Measurements from ENCODE around the gene SORCS1. TPM values are rescaled to one million over a fixed set of nuclear protein-coding genes. Genes with fewer than 3 reads are reported as not detected.

The SORCS1 gene
- total and polyA plus RNA-seq, 9 donors, result 0.05 to 2.4 (median 1.0) TPM

- no peaks in the 10 kb centered on the region for H3K36me3 ChIP-seq
- no peaks in the 10 kb centered on the region for H3K27me3 ChIP-seq
- intact Hi-C loops (cut with DNase I), result no loop called here
- H3K9me3 ChIP-seq, result no peaks in the 10 kb centered on the region
- H3K4me3 ChIP-seq, result no peak overlapping the region
- WGBS, 3 donors, result 68 to 77% (median 77%) methylated on average over 3 of the region's 3 CpGs
- H3K27ac ChIP-seq, result no peak overlapping the region
- TF ChIP-seq POLR2A (IDR thresholded peaks at IDR 0.05), result no peak
- no peak for TF ChIP-seq EP300 (IDR thresholded peaks at IDR 0.05)
- TF ChIP-seq CTCF (IDR thresholded peaks at IDR 0.05), result no peak
- no peaks in the 10 kb centered on the region for H3K4me1 ChIP-seq (ENCODE audit: insufficient read depth)
- no peak for DNase-seq
Observed at GRCh38 chr10:106815427-106816043, 349.0 kb downstream of the SORCS1 start.

GRCh38 chr10:106804992-106805582, 359.4 kb downstream of the SORCS1 start:
- DNase-seq, result no peak
- Histone ChIP-seq H3K36me3 (no peaks in the 10 kb centered on the region), H3K4me3 (no peak overlapping the region), H3K4me1 (ENCODE audit: insufficient read depth) (no peaks in the 10 kb centered on the region), H3K27ac (no peak overlapping the region), H3K27me3 (no peaks in the 10 kb centered on the region), H3K9me3 (no peaks in the 10 kb centered on the region)
- intact Hi-C loops (cut with DNase I), result no loop called here
- TF ChIP-seq CTCF (IDR thresholded peaks at IDR 0.05) (no peak), EP300 (IDR thresholded peaks at IDR 0.05) (no peak), POLR2A (IDR thresholded peaks at IDR 0.05) (no peak)
- WGBS, 3 donors, result 55 to 89% (median 86%) methylated on average over 1 of the region's 1 CpG

GRCh38 chr10:106802949-106803348, 361.6 kb downstream of the SORCS1 start:
- Histone ChIP-seq H3K27ac (no peak overlapping the region), H3K9me3 (no peaks in the 10 kb centered on the region), H3K27me3 (no peaks in the 10 kb centered on the region), H3K4me3 (no peak overlapping the region), H3K4me1 (ENCODE audit: insufficient read depth) (no peaks in the 10 kb centered on the region), H3K36me3 (no peaks in the 10 kb centered on the region)
- intact Hi-C loops (cut with DNase I), result no loop called here
- TF ChIP-seq CTCF (IDR thresholded peaks at IDR 0.05), result no peak
- no peak for DNase-seq
- 86 to 92% (median 89%) methylated on average over 4 of the region's 4 CpGs for WGBS, 3 donors

- H3K36me3 ChIP-seq, result no peaks in the 10 kb centered on the region
- 92 to 98% (median 93%) methylated on average over 1 of the region's 1 CpG for WGBS, 3 donors
- no peak for TF ChIP-seq POLR2A (IDR thresholded peaks at IDR 0.05)
- TF ChIP-seq CTCF (IDR thresholded peaks at IDR 0.05), result no peak
- TF ChIP-seq EP300 (IDR thresholded peaks at IDR 0.05), result no peak
- no peak overlapping the region for H3K27ac ChIP-seq
- H3K27me3 ChIP-seq, result no peaks in the 10 kb centered on the region
- no peaks in the 10 kb centered on the region for H3K4me1 ChIP-seq (ENCODE audit: insufficient read depth)
- no peak overlapping the region for H3K4me3 ChIP-seq
- no peak for DNase-seq
- H3K9me3 ChIP-seq, result no peaks in the 10 kb centered on the region
- intact Hi-C loops (cut with DNase I), result no loop called here
Observed at GRCh38 chr10:106799776-106800175, 364.7 kb downstream of the SORCS1 start.

All from ovary (tissue), 9 donors.